MM.1S (cell line): ENCODE measurements around the gene PPL.

Experiments
- CTCF ChIP-seq: fragments of 300-600 bp; sonication (generic); IDR thresholded peaks from 2 replicates; pipeline ENCODE4 v1.5.1; 2016; ENCODE audit warnings: antibody characterized with exemption, low read length, mixed read lengths
- EZH2 ChIP-seq: fragments of 300-600 bp; sonication (generic); optimal IDR thresholded peaks from 2 replicates; pipeline ENCODE3; 2017; ENCODE audit warnings: low read depth, mild to moderate bottlenecking, antibody characterized with exemption, low read length, mixed read lengths
- EZH2phosphoT487 ChIP-seq: fragments of 300-600 bp; sonication (generic); IDR thresholded peaks from 2 replicates; pipeline ENCODE4 v1.6.1; 2018; ENCODE audit warnings: antibody characterized with exemption, low read length

- TF ChIP-seq EZH2: no peak
- no peak for TF ChIP-seq CTCF
- no peak for TF ChIP-seq EZH2phosphoT487
Observed at GRCh38 chr16:4877380-4877685, 59.6 kb downstream of the PPL start.
